ENCODE measurements around the gene CRYBA2. TPM values are rescaled to one million over a fixed set of nuclear protein-coding genes. Genes with fewer than 3 reads are reported as not detected.

The CRYBA2 gene
- total and polyA plus RNA-seq, 3 donors from 2014 or later: 0.56 to 2.9 (median 2.7) TPM

- intact Hi-C loops (cut with DNase I; ENCODE audit: low total_unique reads): no loop called here
- DNase-seq: no peak
- H3K4me1 ChIP-seq: no peaks in the 10 kb centered on the region
- no peaks in the 10 kb centered on the region for H3K9me3 ChIP-seq
- H3K27me3 ChIP-seq: no peaks in the 10 kb centered on the region
- H3K4me3 ChIP-seq: no peak overlapping the region
- 76 to 93% methylated on average over 6 to 13 of the region's 13 CpGs for WGBS, 2 donors
- TF ChIP-seq, protein P1, sequence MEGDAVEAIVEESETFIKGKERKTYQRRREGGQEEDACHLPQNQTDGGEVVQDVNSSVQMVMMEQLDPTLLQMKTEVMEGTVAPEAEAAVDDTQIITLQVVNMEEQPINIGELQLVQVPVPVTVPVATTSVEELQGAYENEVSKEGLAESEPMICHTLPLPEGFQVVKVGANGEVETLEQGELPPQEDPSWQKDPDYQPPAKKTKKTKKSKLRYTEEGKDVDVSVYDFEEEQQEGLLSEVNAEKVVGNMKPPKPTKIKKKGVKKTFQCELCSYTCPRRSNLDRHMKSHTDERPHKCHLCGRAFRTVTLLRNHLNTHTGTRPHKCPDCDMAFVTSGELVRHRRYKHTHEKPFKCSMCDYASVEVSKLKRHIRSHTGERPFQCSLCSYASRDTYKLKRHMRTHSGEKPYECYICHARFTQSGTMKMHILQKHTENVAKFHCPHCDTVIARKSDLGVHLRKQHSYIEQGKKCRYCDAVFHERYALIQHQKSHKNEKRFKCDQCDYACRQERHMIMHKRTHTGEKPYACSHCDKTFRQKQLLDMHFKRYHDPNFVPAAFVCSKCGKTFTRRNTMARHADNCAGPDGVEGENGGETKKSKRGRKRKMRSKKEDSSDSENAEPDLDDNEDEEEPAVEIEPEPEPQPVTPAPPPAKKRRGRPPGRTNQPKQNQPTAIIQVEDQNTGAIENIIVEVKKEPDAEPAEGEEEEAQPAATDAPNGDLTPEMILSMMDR (IDR thresholded peaks at IDR 0.05): no peak
- no peak for TF ChIP-seq POLR2A (IDR thresholded peaks at IDR 0.05)
- H3K27ac ChIP-seq: no peak overlapping the region
- no peaks in the 10 kb centered on the region for H3K36me3 ChIP-seq (ENCODE audit: low read depth, missing control alignments)
Observed at GRCh38 chr2:219028996-219029828, 36.0 kb upstream of the CRYBA2 start.

- no peaks in the 10 kb centered on the region for H3K9me3 ChIP-seq
- TF ChIP-seq, protein P1 (IDR thresholded peaks at IDR 0.05): no peak
- no peak for TF ChIP-seq POLR2A (IDR thresholded peaks at IDR 0.05)
- no peak overlapping the region for H3K27ac ChIP-seq
- no peak overlapping the region for H3K4me3 ChIP-seq
- no peak for DNase-seq
- intact Hi-C loops (cut with DNase I; ENCODE audit: low total_unique reads): no loop called here
- H3K27me3 ChIP-seq: no peaks in the 10 kb centered on the region
- H3K36me3 ChIP-seq (ENCODE audit: low read depth, missing control alignments): no peaks in the 10 kb centered on the region
- no peaks in the 10 kb centered on the region for H3K4me1 ChIP-seq
- WGBS, 2 donors: 78 to 86% methylated on average over 5 of the region's 5 CpGs
Observed at GRCh38 chr2:219028141-219028540, 34.9 kb upstream of the CRYBA2 start.

DNA sequence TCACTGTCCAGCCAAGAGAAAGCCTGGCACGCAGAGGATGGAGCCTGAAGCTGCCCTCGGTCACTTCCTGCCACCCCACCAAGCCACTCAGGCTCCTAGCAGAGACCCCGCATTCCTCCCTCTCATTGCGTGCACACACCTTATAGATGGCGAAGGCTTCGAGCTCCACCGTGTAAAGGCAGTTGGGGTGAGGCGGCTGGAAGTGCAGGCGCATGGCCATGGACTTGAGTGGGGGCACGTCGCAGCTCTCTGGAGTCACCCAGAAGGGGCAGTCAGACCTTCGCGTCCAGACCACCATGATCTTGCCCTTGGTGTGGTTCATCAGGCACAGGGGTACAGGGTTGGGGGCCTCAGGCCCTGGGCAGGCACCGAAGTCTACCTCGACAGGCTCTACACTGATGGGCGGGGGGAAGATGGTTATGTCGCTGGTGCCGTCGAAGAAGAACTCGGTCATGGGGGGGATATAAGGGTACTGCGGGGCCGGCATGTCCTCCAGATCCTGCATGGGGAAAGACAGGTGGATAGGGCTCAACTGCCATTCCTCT lies 34.4 kb upstream of the CRYBA2 start:
- H3K27me3 ChIP-seq: no peaks in the 10 kb centered on the region
- H3K4me3 ChIP-seq: no peak overlapping the region
- H3K27ac ChIP-seq: no peak overlapping the region
- no peaks in the 10 kb centered on the region for H3K4me1 ChIP-seq
- H3K36me3 ChIP-seq (ENCODE audit: low read depth, missing control alignments): no peaks in the 10 kb centered on the region
- WGBS, 2 donors: 90 to 96% methylated on average over 21 to 22 of the region's 22 CpGs
- TF ChIP-seq, protein P1 (IDR thresholded peaks at IDR 0.05): no peak
- no peak for TF ChIP-seq POLR2A (IDR thresholded peaks at IDR 0.05)
- no peak for DNase-seq
- intact Hi-C loops (cut with DNase I; ENCODE audit: low total_unique reads): no loop called here
- no peaks in the 10 kb centered on the region for H3K9me3 ChIP-seq

GRCh38 chr2:219026946-219027345 lies 33.7 kb upstream of the CRYBA2 start:
- DNase-seq: no peak
- H3K9me3 ChIP-seq: no peaks in the 10 kb centered on the region
- intact Hi-C loops (cut with DNase I; ENCODE audit: low total_unique reads): no loop called here
- no peak overlapping the region for H3K27ac ChIP-seq
- H3K36me3 ChIP-seq (ENCODE audit: low read depth, missing control alignments): no peaks in the 10 kb centered on the region
- H3K4me3 ChIP-seq: no peak overlapping the region
- H3K27me3 ChIP-seq: no peaks in the 10 kb centered on the region
- H3K4me1 ChIP-seq: no peaks in the 10 kb centered on the region
- TF ChIP-seq, protein P1 (IDR thresholded peaks at IDR 0.05): no peak
- TF ChIP-seq POLR2A (IDR thresholded peaks at IDR 0.05): no peak
- 79 to 85% methylated on average over 6 to 7 of the region's 7 CpGs for WGBS, 2 donors
